Small intestine (tissue), 7 donors: ENCODE results near the gene DPYSL5. TPM values are rescaled to one million over a fixed set of nuclear protein-coding genes. Genes with fewer than 3 reads are reported as not detected.

Experiments
- DNase-seq, 2 donors: peaks; one replicate each; pipeline versions ENCODE4 v3.0.0 to v3.0.0-alpha.2; 2013
- FAIRE-seq: peaks from 2 replicates; lab custom pipeline; 2012; peaks lifted over from hg19 to GRCh38; lab: Jason Lieb, UNC
- H3K27ac ChIP-seq, 3 donors: one replicate each; pipeline ENCODE4 v1.5.1; 2013; ENCODE audit warnings: low read length in 2 of 3, mild to moderate bottlenecking in 2 of 3, control low read depth in 1 of 3, inconsistent platforms in 1 of 3, low read depth in 1 of 3, moderate library complexity in 1 of 3
- H3K27me3 ChIP-seq, 3 donors: one replicate each; pipeline ENCODE4 v1.6.1; 2013; ENCODE audit warnings: low read length in 3 of 3, inconsistent platforms in 1 of 3; ENCODE audit not compliant: control insufficient read depth in 3 of 3, insufficient read depth in 3 of 3
- H3K36me3 ChIP-seq, 3 donors: one replicate each; pipeline ENCODE4 v1.6.1; 2013; ENCODE audit warnings: low read length in 3 of 3, inconsistent platforms in 1 of 3, low read depth in 1 of 3, mild to moderate bottlenecking in 1 of 3, moderate library complexity in 1 of 3; ENCODE audit not compliant: control insufficient read depth in 3 of 3, insufficient read depth in 2 of 3
- H3K4me1 ChIP-seq, 3 donors: one replicate each; pipeline ENCODE4 v1.6.1; 2013; ENCODE audit warnings: low read length in 2 of 3, inconsistent platforms in 1 of 3, low read depth in 1 of 3, mild to moderate bottlenecking in 1 of 3, moderate library complexity in 1 of 3; ENCODE audit not compliant: control insufficient read depth in 3 of 3, insufficient read depth in 2 of 3
- H3K4me3 ChIP-seq, 3 donors: one replicate each; pipeline ENCODE4 v1.5.1; 2013; ENCODE audit warnings: low read length in 3 of 3, control low read depth in 1 of 3, inconsistent platforms in 1 of 3, low read depth in 1 of 3, mild to moderate bottlenecking in 1 of 3, moderate library complexity in 1 of 3
- H3K9me3 ChIP-seq, 2 donors: one replicate each; pipeline ENCODE4 v1.6.1; 2013; ENCODE audit warnings: low read depth in 1 of 2, low read length in 1 of 2; ENCODE audit not compliant: control insufficient read depth in 2 of 2, insufficient read depth in 1 of 2
- WGBS, 3 donors: extraction: QIAGEN DNeasy Blood & Tissue Kit; methylation state at CpG; one replicate each; pipeline ENCODE4 v1.1.7; 2013; 5-methylcytosine and 5-hydroxymethylcytosine counted together
- polyA plus RNA-seq, 4 donors: library from polyadenylated mRNA; stranded (reverse) in 3 of 4; unstranded in 1 of 4; fragments of 200-250 nt in 3 of 4; fragments of 120-200 nt in 1 of 4; gene quantifications; one replicate each; pipeline versions ENCODE4 v1.2.1 to v1.2.3, GENCODE V29; 2013
- donor health status: healthy with polysubstance abuse.
- donor health status: control.
- donor health status: control.
- donor health status: Bipolar disorder and iron deficiency.
- donor health status: healthy.

Gene DPYSL5
- polyA plus RNA-seq, 4 donors: 0.27 to 1.2 (median 0.50) TPM; not detected in 1

DNA sequence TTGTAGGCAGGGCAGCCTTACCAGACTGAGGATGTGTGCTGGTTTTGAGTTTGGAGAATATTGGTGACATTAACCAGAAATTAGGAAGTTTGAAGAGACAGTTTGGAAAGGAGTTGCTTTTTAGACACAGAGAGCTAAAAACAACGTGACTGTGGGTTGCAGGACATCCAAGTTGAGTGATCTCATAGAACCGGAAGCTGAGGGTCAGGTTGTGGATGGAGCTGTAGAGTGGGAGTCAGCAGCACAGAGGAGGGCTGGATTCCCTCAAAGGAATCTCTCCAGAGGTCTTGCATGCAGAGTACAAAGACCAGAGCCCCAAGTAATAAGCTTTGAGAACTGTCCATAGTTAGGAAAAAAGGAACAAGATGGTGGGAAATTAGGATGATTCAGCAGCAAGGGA is 131.8 kb downstream of the DPYSL5 start:
- DNase-seq: no peak
- no peaks in the 10 kb centered on the region for H3K36me3 ChIP-seq
- no peak overlapping the region for H3K4me3 ChIP-seq
- FAIRE-seq: no peak
- 67 to 87% (median 78%) methylated on average over 2 of the region's 2 CpGs for WGBS, 3 donors
- H3K4me1 ChIP-seq: peaks cover 0 to 16% (median 4%) of the 10 kb centered on the region in 3 donors
- no peak overlapping the region for H3K27ac ChIP-seq
- peaks cover 0 to 3% (median 0%) of the 10 kb centered on the region in 3 donors for H3K27me3 ChIP-seq
- no peaks in the 10 kb centered on the region for H3K9me3 ChIP-seq

DNA sequence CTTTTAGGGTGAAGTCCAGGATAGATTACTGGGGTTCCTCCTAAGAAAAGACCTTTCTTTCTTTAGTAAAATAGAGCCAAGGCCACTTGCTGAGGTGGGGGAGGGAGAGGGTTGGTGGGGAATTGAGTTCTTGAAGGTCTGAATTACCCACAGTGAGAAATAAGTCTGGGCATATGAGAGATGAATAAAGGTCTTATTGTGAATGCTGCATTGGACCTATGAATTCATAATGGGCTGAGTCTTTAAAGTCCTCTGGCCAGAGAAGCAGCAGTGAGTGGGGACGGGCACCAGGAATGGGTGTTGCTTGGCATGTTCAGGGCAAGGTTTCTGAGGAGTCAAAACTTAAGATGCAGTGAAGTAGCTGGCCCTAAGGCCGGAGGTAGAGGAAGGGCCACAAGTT is 133.0 kb downstream of the DPYSL5 start:
- Histone ChIP-seq H3K9me3 (no peaks in the 10 kb centered on the region), H3K36me3 (no peaks in the 10 kb centered on the region), H3K27me3 (peaks cover 0 to 3% (median 0%) of the 10 kb centered on the region in 3 donors), H3K4me1 (peaks cover 0 to 16% (median 4%) of the 10 kb centered on the region in 3 donors), H3K4me3 (no peak overlapping the region), H3K27ac (no peak overlapping the region)
- no peak for DNase-seq
- 86 to 98% (median 88%) methylated on average over 2 of the region's 2 CpGs for WGBS, 3 donors
- FAIRE-seq: no peak

DNA sequence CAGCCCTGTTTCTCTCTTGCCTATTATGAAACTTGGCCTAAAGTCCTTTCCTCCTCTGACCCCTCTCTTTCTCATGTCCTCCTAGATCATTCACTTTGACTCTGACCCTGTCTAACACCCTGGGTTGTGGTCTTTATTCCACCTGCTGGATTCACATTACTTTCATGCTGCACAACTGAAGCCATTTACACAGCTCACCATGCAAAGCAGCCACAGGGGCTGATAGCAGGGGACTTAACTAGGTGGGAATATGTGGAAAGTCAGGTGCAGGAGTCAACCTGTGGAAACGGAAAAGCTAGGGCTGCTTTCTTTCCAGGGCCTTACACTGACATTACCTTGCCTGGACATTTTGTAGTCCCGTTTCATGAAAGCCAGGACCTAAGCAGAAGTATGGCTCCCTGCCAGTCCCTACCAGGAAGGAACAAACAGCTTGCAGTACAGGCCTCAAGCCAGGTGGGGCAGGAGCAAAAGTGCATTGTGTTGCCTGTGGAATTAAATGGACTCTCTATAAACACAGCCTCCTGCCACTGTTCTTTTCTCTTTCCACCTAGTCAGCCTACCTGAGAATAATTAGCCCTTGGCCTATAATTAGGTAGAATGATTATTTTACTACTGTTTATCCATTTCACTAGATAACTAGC is 134.3 kb downstream of the DPYSL5 start:
- no peak for FAIRE-seq
- 8 to 28% (median 27%) methylated on average over 2 of the region's 2 CpGs for WGBS, 3 donors
- H3K27me3 ChIP-seq: peaks cover 0 to 3% (median 0%) of the 10 kb centered on the region in 3 donors
- peaks cover 0 to 16% (median 4%) of the 10 kb centered on the region in 3 donors for H3K4me1 ChIP-seq
- H3K36me3 ChIP-seq: no peaks in the 10 kb centered on the region
- no peaks in the 10 kb centered on the region for H3K9me3 ChIP-seq
- DNase-seq: peak; percentile 80 to 89
- no peak overlapping the region for H3K4me3 ChIP-seq
- H3K27ac ChIP-seq: peak overlapping the region in 1 of 3 donors; percentile 49

GRCh38 chr2:26983746-26984145 is 135.8 kb downstream of the DPYSL5 start:
- H3K27me3 ChIP-seq: peaks cover 0 to 3% (median 0%) of the 10 kb centered on the region in 3 donors

GRCh38 chr2:26985807-26986206 is 137.9 kb downstream of the DPYSL5 start:
- H3K4me1 ChIP-seq: peaks cover 0 to 8% (median 4%) of the 10 kb centered on the region in 3 donors
- no peaks in the 10 kb centered on the region for H3K9me3 ChIP-seq
- H3K36me3 ChIP-seq: no peaks in the 10 kb centered on the region
- WGBS, 3 donors: 87 to 98% (median 91%) methylated on average over 4 of the region's 4 CpGs
- H3K27ac ChIP-seq: no peak overlapping the region
- FAIRE-seq: no peak
- H3K27me3 ChIP-seq: peaks cover 0 to 3% (median 0%) of the 10 kb centered on the region in 3 donors
- no peak for DNase-seq
- H3K4me3 ChIP-seq: no peak overlapping the region

More at GRCh38 chr2:26983746-26984145, 135.8 kb downstream of the DPYSL5 start:
- no peak overlapping the region for H3K4me3 ChIP-seq
- no peak overlapping the region for H3K27ac ChIP-seq
- H3K36me3 ChIP-seq: no peaks in the 10 kb centered on the region
- no peaks in the 10 kb centered on the region for H3K9me3 ChIP-seq
- H3K4me1 ChIP-seq: peaks cover 0 to 8% (median 4%) of the 10 kb centered on the region in 3 donors
- DNase-seq: no peak
- 73 to 82% (median 75%) methylated on average over 3 of the region's 3 CpGs for WGBS, 3 donors
- no peak for FAIRE-seq

DNA sequence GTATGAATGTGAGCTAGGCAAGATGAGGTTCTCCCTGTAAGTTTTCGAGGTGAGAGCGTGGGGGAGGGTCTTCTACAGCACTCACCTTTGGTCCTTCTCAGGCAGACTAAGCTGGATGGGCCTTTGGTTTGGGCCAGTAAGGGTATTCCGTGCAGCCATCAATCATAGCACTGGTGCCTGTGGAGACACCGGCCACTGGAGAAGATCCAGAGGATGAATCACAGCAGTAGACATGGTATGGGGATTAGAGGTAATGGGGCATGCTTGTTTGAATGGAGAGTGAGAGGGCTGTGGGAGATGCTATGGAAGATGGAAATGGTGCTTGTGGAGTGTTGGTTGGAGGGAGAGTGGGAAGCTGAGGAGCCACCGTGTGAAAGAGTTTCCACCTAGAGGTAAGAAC is 138.6 kb downstream of the DPYSL5 start:
- no peak for FAIRE-seq
- no peak overlapping the region for H3K27ac ChIP-seq

DNA sequence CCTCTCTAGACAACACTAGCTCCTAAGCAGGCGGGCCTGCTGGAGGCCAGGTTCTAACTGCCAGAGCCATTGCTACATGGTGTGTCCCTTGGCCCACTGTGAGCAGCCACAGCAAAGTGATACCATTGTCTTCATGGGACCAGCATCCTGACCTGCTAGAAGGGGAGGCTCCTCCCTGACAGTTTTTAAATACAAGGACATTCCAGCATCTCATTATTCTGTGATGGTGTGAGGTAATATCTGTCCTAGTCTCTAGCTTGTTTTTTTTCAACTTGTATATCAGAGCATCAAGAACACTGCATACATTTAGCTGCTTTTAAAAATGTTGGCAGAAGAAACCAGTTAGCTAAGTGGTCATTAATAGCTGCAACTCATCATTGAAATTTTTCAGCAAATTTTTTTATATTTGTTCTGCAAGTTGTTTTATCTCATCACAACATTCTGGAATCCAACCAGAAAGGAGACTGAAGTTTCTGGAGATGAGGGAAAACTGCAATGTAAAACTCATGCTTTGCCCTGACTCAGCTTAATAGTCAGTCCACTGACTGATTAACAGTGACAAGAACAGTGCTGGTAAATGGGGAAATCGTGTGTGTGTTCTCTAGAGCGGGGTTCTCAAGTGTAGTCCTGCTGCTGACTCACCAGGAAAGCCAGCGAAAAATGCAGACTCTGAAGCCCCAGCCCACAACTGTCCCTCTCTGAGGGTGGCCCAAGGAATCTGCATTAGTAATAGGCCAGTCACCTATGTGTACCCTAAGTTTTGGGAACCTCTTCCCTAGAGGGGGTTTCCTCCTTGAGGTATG is 140.3 kb downstream of the DPYSL5 start:
- no peak overlapping the region for H3K27ac ChIP-seq
- WGBS, 3 donors: 70 to 75% (median 72%) methylated on average over 4 of the region's 4 CpGs
- FAIRE-seq (no peak), DNase-seq (no peak)
- no peaks in the 10 kb centered on the region for H3K9me3 ChIP-seq
- no peak overlapping the region for H3K4me3 ChIP-seq
- H3K36me3 ChIP-seq: no peaks in the 10 kb centered on the region
- peaks cover 0 to 3% (median 0%) of the 10 kb centered on the region in 3 donors for H3K27me3 ChIP-seq
- H3K4me1 ChIP-seq: peaks cover 0 to 5% (median 2%) of the 10 kb centered on the region in 3 donors

More for the DNA sequence above, 138.6 kb downstream of the DPYSL5 start:
- Histone ChIP-seq H3K36me3 (no peaks in the 10 kb centered on the region), H3K9me3 (no peaks in the 10 kb centered on the region), H3K4me1 (peaks cover 2 to 12% (median 4%) of the 10 kb centered on the region in 3 donors), H3K4me3 (no peak overlapping the region), H3K27me3 (peaks cover 0 to 3% (median 0%) of the 10 kb centered on the region in 3 donors)
- DNase-seq: no peak
- WGBS, 3 donors: 87 to 92% (median 89%) methylated on average over 5 of the region's 5 CpGs

- Histone ChIP-seq H3K27me3 (peaks cover 0 to 3% (median 0%) of the 10 kb centered on the region in 3 donors), H3K9me3 (no peaks in the 10 kb centered on the region), H3K4me1 (peaks cover 0 to 5% (median 2%) of the 10 kb centered on the region in 3 donors), H3K4me3 (no peak overlapping the region), H3K36me3 (no peaks in the 10 kb centered on the region), H3K27ac (no peak overlapping the region)
- DNase-seq: no peak
- FAIRE-seq: no peak
- WGBS, 3 donors: 82 to 84% (median 83%) methylated on average over 8 of the region's 8 CpGs
Observed at GRCh38 chr2:26989156-26989555, 141.2 kb downstream of the DPYSL5 start.
